ENCODE measurements around the gene ACR.

DNA sequence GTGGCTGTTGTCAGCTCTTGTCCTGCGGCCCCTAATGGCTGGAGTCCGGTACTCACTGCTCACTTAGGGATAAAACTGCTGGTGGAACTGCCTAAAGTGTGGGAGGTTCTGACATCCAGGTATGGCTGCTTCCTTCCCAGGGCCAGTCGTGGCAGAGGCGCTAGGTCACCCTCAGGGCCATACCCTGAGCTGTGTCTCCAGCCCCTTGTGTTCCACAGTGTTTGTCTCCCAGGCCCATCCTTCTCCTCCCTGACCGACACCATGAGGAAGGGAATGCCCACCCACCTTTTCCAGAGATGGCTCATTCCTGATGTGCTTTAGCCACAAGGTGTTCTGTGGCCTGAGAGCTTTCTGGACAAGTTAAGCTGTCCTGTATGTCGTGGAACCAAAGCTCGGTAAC is 12.4 kb upstream of the ACR start:
- TF ChIP-seq, protein P1, sequence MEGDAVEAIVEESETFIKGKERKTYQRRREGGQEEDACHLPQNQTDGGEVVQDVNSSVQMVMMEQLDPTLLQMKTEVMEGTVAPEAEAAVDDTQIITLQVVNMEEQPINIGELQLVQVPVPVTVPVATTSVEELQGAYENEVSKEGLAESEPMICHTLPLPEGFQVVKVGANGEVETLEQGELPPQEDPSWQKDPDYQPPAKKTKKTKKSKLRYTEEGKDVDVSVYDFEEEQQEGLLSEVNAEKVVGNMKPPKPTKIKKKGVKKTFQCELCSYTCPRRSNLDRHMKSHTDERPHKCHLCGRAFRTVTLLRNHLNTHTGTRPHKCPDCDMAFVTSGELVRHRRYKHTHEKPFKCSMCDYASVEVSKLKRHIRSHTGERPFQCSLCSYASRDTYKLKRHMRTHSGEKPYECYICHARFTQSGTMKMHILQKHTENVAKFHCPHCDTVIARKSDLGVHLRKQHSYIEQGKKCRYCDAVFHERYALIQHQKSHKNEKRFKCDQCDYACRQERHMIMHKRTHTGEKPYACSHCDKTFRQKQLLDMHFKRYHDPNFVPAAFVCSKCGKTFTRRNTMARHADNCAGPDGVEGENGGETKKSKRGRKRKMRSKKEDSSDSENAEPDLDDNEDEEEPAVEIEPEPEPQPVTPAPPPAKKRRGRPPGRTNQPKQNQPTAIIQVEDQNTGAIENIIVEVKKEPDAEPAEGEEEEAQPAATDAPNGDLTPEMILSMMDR (IDR thresholded peaks at IDR 0.05; ENCODE audit: insufficient read depth, low read depth, low read length): no peak
- TF ChIP-seq EZH2 (IDR thresholded peaks at IDR 0.05; ENCODE audit: insufficient read depth, low read length): no peak
